NCI-H2107 (cell line): ENCODE measurements around the gene KLHL12.
A peak's percentile ranks its signal among the peaks of the same experiment; 100 is the strongest.
"Not testable (repeated sequence)": the region's sequence is repeated elsewhere in the genome, so short reads cannot be mapped to it uniquely, and the experiment has no call there.

ENCODE experiments used
- DNase-seq: peaks from one replicate; lab custom pipeline; 2025; lab: John Stamatoyannopoulos, UW

KLHL12 gene

DNA sequence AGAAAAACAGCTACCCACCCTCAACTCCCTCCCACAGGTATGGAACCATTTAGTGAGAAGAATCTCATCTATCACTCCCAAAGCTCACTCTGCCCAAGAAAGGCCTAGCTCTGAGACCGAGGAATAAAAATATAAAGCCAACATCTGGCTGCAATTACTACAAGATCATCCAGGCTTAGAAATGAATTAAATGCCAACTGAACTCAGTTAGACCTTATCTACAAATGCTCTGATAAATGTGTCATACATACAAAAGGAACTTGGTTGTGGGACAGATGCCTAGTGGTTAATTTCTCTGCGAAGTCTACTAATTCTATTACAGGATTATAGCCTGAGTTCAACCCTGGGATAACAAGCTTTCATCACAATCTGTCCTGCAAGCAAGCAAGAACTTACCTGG is 24.4 kb upstream of the KLHL12 start:
- DNase-seq, result no peak

- no peak for DNase-seq
Measured at GRCh38 chr1:202945483-202945882, 18.4 kb upstream of the KLHL12 start.

DNA sequence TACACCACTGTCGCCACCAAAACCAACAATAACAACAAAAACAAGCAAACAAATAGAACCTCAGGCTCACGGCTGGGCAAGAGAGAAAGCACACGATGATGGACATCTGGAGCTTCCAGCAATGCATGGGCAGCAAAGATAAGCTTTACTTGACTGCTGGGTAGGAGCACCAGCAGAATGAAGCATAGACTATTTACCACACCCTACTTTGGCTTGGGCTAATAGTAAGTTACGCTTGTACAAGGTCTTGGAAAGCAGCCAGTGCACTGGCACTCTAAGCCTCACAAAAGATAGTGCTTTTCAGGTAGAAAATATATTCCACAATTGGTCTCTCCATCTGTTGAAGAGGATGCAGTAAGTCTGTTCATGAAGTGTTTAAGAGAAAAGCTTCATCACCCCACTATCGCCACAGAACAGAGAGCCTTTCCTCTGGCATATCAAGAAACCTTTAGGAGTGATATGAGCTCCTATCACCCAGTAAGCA is 17.4 kb upstream of the KLHL12 start:
- no peak for DNase-seq

- DNase-seq, result no peak
Measured at GRCh38 chr1:202942426-202942825, 15.4 kb upstream of the KLHL12 start.

- no peak for DNase-seq
Measured at GRCh38 chr1:202941372-202941771, 14.3 kb upstream of the KLHL12 start.

DNA sequence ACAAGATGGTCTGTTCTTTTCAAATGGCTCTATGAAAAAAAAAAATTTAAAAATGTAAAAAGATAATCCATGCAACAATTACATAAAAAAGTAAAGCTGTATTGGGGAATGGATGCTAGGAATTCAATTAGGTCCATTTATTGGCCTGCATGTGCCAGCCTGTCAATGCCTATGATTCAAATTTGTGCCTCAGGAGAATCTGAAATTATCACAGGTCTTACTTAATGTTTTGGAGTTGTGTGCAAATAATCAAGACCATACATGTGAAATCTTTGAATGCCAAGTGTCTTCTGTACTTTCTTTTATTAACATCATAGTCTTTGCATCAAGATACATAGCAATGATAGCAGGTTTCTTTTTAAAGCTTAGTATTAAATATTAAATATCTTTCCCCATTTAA is 13.5 kb upstream of the KLHL12 start:
- DNase-seq, result no peak

- no peak for DNase-seq
Measured at GRCh38 chr1:202938287-202938925, 11.4 kb upstream of the KLHL12 start.

DNA sequence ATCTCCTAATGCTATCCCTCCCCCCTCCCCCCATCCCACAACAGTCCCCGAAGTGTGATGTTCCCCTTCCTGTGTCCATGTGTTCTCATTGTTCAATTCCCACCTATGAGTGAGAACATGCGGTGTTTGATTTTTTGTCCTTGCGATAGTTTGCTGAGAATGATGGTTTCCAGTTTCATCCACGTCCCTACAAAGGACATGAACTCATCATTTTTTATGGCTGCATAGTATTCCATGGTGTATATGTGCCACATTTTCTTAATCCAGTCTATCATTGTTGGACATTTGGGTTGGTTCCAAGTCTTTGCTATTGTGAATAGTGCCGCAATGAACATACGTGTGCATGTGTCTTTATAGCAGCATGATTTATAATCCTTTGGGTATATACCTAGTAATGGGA is 9.4 kb upstream of the KLHL12 start:
- not testable (repeated sequence) for DNase-seq

- DNase-seq, result no peak
Measured at GRCh38 chr1:202935844-202936243, 8.8 kb upstream of the KLHL12 start.

- no peak for DNase-seq
Measured at GRCh38 chr1:202934755-202935154, 7.7 kb upstream of the KLHL12 start.

DNA sequence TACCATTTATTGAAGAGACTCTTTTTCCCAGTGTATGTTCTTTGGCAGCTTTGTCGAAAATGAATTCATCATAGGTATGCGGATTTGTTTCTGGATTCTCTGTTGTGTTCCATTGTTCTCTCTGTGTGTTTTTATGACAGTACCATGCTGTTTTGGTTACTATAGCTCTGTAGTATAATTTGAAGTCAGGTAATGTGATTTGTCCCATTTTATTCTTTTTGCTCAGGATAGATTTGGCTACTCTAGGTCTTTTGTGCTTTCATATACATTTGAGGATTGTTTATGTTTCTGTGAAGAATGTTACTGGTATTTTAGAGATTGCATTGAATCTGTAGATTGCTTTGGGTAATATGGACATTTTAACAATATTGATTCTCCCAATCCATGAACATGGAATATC is 5.4 kb upstream of the KLHL12 start:
- no peak for DNase-seq

- DNase-seq, result no peak
Measured at GRCh38 chr1:202923533-202923932, 3.5 kb downstream of the KLHL12 start.

- no peak for DNase-seq
Measured at GRCh38 chr1:202919615-202920014, 7.4 kb downstream of the KLHL12 start.

DNA sequence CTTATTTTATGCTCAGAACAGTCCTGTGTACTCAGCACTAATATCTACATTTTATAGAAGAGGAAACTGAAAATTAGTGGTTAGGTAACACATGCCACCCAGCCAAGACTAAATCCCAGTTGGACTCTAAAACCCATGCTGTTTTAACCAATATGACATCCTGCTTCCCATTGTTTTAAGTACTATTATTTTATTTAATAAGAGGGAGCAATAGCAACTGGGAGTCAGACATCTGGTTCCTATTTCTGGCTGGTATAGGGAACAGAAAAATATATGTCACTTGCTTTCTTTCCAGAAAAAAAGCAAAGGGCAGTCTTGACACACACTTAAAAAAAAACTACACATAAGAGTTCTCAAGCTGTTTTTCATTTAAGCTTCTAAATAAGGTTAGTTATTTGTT is 11.9 kb downstream of the KLHL12 start:
- DNase-seq, result no peak

- not testable (repeated sequence) for DNase-seq
Measured at GRCh38 chr1:202912476-202912875, 14.6 kb downstream of the KLHL12 start.

DNA sequence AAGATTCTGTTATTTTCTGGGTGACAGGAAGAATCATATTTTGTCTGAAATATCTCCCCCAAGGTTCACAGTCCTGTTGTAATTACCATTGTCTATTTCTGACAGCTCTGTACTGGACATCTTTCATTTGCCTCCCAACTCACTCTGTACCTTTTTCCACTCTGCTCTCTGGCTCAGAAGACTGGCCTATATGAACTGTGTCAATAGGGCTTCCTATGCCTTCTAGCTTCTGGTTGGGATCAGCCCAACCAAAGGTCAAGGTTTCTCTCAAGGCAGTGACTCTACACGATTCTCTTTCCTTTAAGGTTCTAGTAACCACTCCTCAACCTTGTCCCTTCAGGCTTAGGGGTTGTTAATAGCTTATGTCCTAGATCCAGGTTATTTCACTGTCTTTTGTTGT is 17.5 kb downstream of the KLHL12 start:
- no peak for DNase-seq

GRCh38 chr1:202908998-202909397 is 18.0 kb downstream of the KLHL12 start:
- DNase-seq, result no peak

DNA sequence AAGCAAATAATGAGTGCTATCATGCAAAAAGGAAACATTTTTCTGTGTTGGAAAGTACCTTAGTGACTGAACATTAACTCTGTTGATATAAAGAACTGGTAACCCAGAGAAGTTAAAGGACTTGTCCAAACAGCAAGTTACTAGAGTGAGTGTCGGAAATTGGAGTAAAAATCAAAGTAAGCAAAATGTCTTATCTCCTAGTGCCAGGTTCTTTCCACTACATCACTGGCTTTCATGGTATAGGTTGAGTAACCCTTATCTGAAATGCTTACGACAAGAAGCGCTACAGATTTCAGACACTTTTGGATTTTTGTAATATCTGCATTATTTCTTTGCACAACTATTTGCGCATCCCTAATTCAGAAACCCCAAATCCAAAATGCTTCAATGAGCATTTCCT is 21.7 kb downstream of the KLHL12 start:
- no peak for DNase-seq

DNA sequence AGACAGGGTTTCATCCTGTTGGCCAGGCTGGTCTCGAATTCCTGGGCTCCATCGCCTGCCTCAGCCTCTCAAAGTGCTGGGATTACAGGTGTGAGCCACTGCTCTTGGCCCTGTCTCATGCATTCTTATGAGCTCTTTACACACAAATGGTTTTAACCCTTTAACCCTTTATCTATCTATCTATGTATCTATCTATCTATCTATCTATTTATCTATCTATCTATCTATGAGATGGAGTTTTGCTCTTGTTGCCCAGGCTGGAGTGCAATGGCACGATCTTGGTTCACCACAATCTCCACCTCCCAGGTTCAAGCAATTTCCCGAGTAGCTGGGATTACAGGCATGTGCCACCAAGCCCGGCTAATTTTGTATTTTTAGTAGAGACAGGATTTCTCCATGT is 23.2 kb downstream of the KLHL12 start:
- not testable (repeated sequence) for DNase-seq

DNA sequence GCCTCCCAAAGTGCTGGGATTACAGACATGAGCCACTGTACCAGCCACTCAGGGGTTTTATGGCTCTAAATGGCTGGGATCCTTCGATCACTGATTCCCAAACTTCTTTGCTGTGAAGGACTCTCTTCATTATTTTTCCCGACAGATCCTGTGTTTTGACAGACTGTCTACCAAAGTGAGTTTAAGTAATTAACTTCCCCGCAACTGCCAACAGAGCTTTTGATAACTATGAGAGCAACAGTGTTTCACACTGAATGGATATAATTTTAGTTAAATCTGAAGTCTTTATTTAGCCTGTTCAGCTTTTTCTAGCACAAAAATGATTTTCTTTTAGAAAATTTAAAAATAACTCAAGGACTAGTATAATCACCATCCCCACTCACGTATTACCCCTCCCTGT is 25.5 kb downstream of the KLHL12 start:
- no peak for DNase-seq

DNA sequence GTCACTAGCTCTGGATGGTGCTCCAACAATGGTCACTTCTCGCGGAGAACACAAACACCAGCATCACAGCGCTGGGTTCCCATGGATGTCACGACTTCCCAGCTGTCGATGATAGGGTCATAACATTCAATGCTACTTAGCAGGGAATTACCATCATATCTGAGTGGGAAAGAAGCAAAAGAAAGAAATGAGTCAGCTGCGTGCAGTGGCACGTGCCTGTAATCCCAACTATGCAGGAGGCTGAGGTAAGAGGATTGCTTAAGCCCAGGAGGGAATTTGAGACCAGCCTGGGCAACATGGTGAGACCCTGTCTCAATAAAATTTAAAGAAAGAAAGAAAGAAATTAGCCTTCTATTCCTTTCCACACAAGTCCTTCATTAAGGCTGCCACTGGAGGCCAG is 34.5 kb downstream of the KLHL12 start:
- DNase-seq, result no peak

DNA sequence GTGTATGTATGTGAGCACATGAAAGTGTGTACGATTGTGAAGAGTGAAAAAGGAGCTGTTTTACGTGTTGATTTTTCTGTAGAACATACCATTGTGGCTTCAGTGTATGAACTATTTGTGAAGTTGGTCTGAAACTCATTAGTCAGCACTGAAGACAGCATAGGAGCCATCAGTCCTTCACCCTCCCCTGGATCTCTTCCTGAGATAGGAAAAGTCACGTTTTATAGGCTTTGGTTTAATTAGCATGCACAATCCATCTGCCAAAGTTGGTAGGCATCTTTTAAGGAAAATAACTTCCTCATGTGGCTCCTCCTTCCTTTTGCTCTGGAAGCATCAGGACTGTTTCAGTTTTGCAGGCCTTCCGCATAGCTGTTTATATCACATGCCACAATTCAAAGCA is 36.6 kb downstream of the KLHL12 start:
- DNase-seq, result no peak

GRCh38 chr1:202888531-202889360 is 38.3 kb downstream of the KLHL12 start, which contains the start of gene RABIF:
TSS of gene RABIF (minus strand) at chr1:202889149. CDS start at chr1:202889098, 51 bp downstream.
- peak; percentile 96 for DNase-seq

GRCh38 chr1:202888221-202888530 is 38.9 kb downstream of the KLHL12 start:
- DNase-seq, result peak; percentile 65
